ENCODE measurements around the gene IRAK2.

- TF ChIP-seq REST (IDR thresholded peaks at IDR 0.05; ENCODE audit: insufficient read depth in 1 of 2, low read depth in 2 of 2, low read length in 2 of 2): no peak
- no peak for TF ChIP-seq POLR2AphosphoS5 (IDR thresholded peaks at IDR 0.05; ENCODE audit: low read depth, low read length)
- no peak for TF ChIP-seq TAF1 (IDR thresholded peaks at IDR 0.05; ENCODE audit: borderline replicate concordance, insufficient read depth, low read length)
These were observed 21.4 kb downstream of the IRAK2 start for GRCh38 chr3:10185804-10186762.
